T-helper 1 cell (primary cell): ENCODE measurements around the gene VPS54.

Source experiments
- DNase-seq, 5 donors: peaks; one replicate each; pipeline ENCODE4 v3.0.0-alpha.2; 2012 to 2020

VPS54 gene

GRCh38 chr2:63898839-63899238, 120.4 kb downstream of the VPS54 start:
- DNase-seq: no peak

- no peak for DNase-seq
These were observed 125.1 kb downstream of the VPS54 start for GRCh38 chr2:63894167-63894566.

GRCh38 chr2:63893163-63893562, 126.1 kb downstream of the VPS54 start:
- no peak for DNase-seq

- DNase-seq: no peak
These were observed 127.7 kb downstream of the VPS54 start for GRCh38 chr2:63891488-63892030.

GRCh38 chr2:63890678-63891077, 128.6 kb downstream of the VPS54 start:
- DNase-seq: no peak

- peak in 3 of 5 donors; percentile 3 to 51 (median 8) for DNase-seq
These were observed 130.5 kb downstream of the VPS54 start for GRCh38 chr2:63888490-63889402.

- no peak for DNase-seq
These were observed 131.2 kb downstream of the VPS54 start for GRCh38 chr2:63888053-63888452.

- no peak for DNase-seq
These were observed 132.8 kb downstream of the VPS54 start for GRCh38 chr2:63886445-63886844.

GRCh38 chr2:63882395-63883105, 136.7 kb downstream of the VPS54 start:
- no peak for DNase-seq

GRCh38 chr2:63881205-63881604, 138.0 kb downstream of the VPS54 start:
- DNase-seq: no peak

GRCh38 chr2:63880625-63881024, 138.6 kb downstream of the VPS54 start:
- no peak for DNase-seq

GRCh38 chr2:63879876-63880433, 139.3 kb downstream of the VPS54 start:
- no peak for DNase-seq

GRCh38 chr2:63878486-63878885, 140.7 kb downstream of the VPS54 start:
- DNase-seq: no peak

GRCh38 chr2:63876311-63876710, 142.9 kb downstream of the VPS54 start:
- no peak for DNase-seq

GRCh38 chr2:63875559-63876245, 143.5 kb downstream of the VPS54 start:
- DNase-seq: no peak

GRCh38 chr2:63875131-63875527, 144.1 kb downstream of the VPS54 start:
- no peak for DNase-seq

- DNase-seq: no peak
These were observed 144.8 kb downstream of the VPS54 start for GRCh38 chr2:63874204-63875130.

- no peak for DNase-seq
These were observed 146.5 kb downstream of the VPS54 start for GRCh38 chr2:63872571-63873328.

- no peak for DNase-seq
These were observed 147.4 kb downstream of the VPS54 start for GRCh38 chr2:63871864-63872263.

- DNase-seq: no peak
These were observed 148.5 kb downstream of the VPS54 start for GRCh38 chr2:63870679-63871078.
